OCI-LY3 (cell line): Measurements from ENCODE around the gene ANXA11.

Experiments
- H2AFZ ChIP-seq: fragments of 200-600, 300-600 bp; shearing (Covaris generic); 2 replicates; pipeline ENCODE4 v1.6.0; 2014; ENCODE audit warnings: antibody characterized with exemption, low read depth, low read length
- H3K27ac ChIP-seq: fragments of 200-600, 300-600 bp; sonication (generic); 2 replicates; pipeline ENCODE4 v1.5.1; 2014; ENCODE audit warnings: mild to moderate bottlenecking, low read length, moderate library complexity, mixed read lengths
- H3K27me3 ChIP-seq: fragments of 200-600, 300-600 bp; sonication (generic); 2 replicates; pipeline ENCODE4 v1.6.1; 2014; ENCODE audit warnings: low read depth, low read length, mixed read lengths
- H3K36me3 ChIP-seq: fragments of 200-600, 300-600 bp; sonication (generic); replicated peaks from 2 replicates; pipeline ENCODE3; 2014; ENCODE audit warnings: low read depth, low read length, mixed read lengths
- H3K4me1 ChIP-seq: fragments of 300-600, 200-600 bp; sonication (generic); 2 replicates; pipeline ENCODE4 v1.6.1; 2014; ENCODE audit warnings: low read length, mixed read lengths
- H3K4me2 ChIP-seq: fragments of 200-600, 300-600 bp; sonication (generic); 2 replicates; pipeline ENCODE4 v1.6.1; 2014; ENCODE audit warnings: low read length, mixed read lengths
- H3K4me3 ChIP-seq: fragments of 300-600, 200-600 bp; sonication (generic); 2 replicates; pipeline ENCODE4 v1.5.1; 2014; ENCODE audit warnings: antibody characterized with exemption, mild to moderate bottlenecking, low read length, moderate library complexity
- H3K79me2 ChIP-seq: fragments of 300-600, 200-600 bp; shearing (Covaris generic); 2 replicates; pipeline ENCODE4 v1.6.1; 2014; ENCODE audit warnings: mild to moderate bottlenecking, low read length, mixed read lengths
- H3K9ac ChIP-seq: fragments of 300-600, 200-600 bp; shearing (Covaris generic); 2 replicates; pipeline ENCODE4 v1.6.0; 2014; ENCODE audit warnings: mild to moderate bottlenecking, low read length, moderate library complexity
- H3K9me3 ChIP-seq: fragments of 200-600, 300-600 bp; shearing (Covaris generic); 2 replicates; pipeline ENCODE4 v1.6.1; 2014; ENCODE audit warnings: low read length, mixed read lengths; ENCODE audit not compliant: insufficient read depth
- H4K20me1 ChIP-seq: fragments of 200-600, 300-600 bp; sonication (generic); 2 replicates; pipeline ENCODE4 v1.6.1; 2016; ENCODE audit warnings: low read length, mixed read lengths; ENCODE audit not compliant: insufficient read depth
- CTCF ChIP-seq: fragments of 200-600, 300-600 bp; sonication (generic); IDR thresholded peaks from 2 replicates; pipeline ENCODE4 v1.5.1; 2014; ENCODE audit warnings: antibody characterized with exemption, low read length, low read depth
- EZH2phosphoT487 ChIP-seq: fragments of 200-600 bp; shearing (Covaris generic); IDR thresholded peaks from 2 replicates; pipeline ENCODE4 v1.6.1; 2018; ENCODE audit warnings: antibody characterized with exemption, mixed run types, low read depth

The ANXA11 gene

DNA sequence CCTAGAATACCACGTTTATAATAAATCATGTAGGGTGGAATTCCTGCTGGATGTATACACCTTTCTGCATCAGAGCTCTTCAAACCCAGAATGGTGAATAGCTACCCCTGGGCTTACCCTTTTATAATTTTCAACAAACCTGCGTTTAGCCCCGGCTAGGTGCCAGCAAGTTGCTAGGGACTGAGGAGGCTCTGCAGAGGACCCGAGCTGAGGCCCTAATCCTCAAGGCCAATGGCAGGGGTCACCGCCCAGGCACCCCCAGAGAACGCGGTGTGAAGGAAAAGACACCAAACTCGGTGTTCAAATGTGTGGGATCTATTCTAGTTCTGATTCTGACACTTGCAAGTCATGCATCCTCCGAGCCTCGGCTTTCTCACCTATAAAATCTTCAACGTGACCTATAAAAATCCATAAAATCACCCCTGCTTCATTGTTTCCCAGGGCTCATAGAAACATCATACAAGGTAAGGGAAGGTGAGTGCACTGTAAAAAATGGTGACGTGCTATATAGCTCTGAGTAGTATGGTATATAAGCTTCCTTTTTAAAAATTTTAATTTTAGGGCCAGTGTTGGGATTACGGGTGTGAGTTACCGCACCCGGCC is 2.5 kb upstream of the ANXA11 start:
- Histone ChIP-seq H3K4me3 (no peak overlapping the region), H4K20me1 (peaks cover 15% of the 10 kb centered on the region), H3K4me2 (no peak overlapping the region), H3K36me3 (no peaks in the 10 kb centered on the region), H3K27me3 (no peaks in the 10 kb centered on the region), H2AFZ (no peak overlapping the region), H3K9me3 (no peaks in the 10 kb centered on the region), H3K79me2 (peaks cover 29% of the 10 kb centered on the region), H3K27ac (no peak overlapping the region), H3K9ac (no peak overlapping the region), H3K4me1 (peaks cover 18% of the 10 kb centered on the region)
- TF ChIP-seq EZH2phosphoT487 = no peak
- no peak for TF ChIP-seq CTCF

GRCh38 chr10:80206277-80206655 is 929 bp upstream of the ANXA11 start:
- no peak overlapping the region for H3K27ac ChIP-seq
- TF ChIP-seq EZH2phosphoT487 (no peak), CTCF (no peak)
- peaks cover 33% of the 10 kb centered on the region for H3K4me1 ChIP-seq
- H3K27me3 ChIP-seq = no peaks in the 10 kb centered on the region
- H3K79me2 ChIP-seq = peaks cover 45% of the 10 kb centered on the region
- peaks cover 31% of the 10 kb centered on the region for H4K20me1 ChIP-seq
- H3K36me3 ChIP-seq = peaks cover 1% of the 10 kb centered on the region
- H2AFZ ChIP-seq = no peak overlapping the region
- H3K9me3 ChIP-seq = no peaks in the 10 kb centered on the region
- peak overlapping the region; percentile 100 for H3K4me3 ChIP-seq
- H3K4me2 ChIP-seq = peak overlapping the region; percentile 99
- H3K9ac ChIP-seq = peak overlapping the region; percentile 98; the same call in 1 of the 2 replicates

GRCh38 chr10:80204677-80205476 is 460 bp downstream of the ANXA11 start:
- Histone ChIP-seq H3K36me3 (peaks cover 2% of the 10 kb centered on the region), H3K4me2 (peak overlapping the region; percentile 99), H3K9me3 (no peaks in the 10 kb centered on the region), H3K79me2 (peaks cover 59% of the 10 kb centered on the region), H3K4me1 (peaks cover 42% of the 10 kb centered on the region), H3K4me3 (peak overlapping the region; percentile 100), H4K20me1 (peaks cover 45% of the 10 kb centered on the region), H3K9ac (peak overlapping the region; percentile 98), H3K27ac (peak overlapping the region; percentile 80), H2AFZ (no peak overlapping the region), H3K27me3 (no peaks in the 10 kb centered on the region)
- no peak for TF ChIP-seq EZH2phosphoT487
- no peak for TF ChIP-seq CTCF

- Histone ChIP-seq H3K79me2 (peaks cover 67% of the 10 kb centered on the region), H3K9me3 (no peaks in the 10 kb centered on the region), H3K4me3 (peak overlapping the region; percentile 100), H4K20me1 (peaks cover 48% of the 10 kb centered on the region), H3K9ac (peak overlapping the region; percentile 98), H3K27me3 (no peaks in the 10 kb centered on the region), H2AFZ (no peak overlapping the region), H3K27ac (peak overlapping the region; percentile 80), H3K4me1 (peaks cover 50% of the 10 kb centered on the region), H3K36me3 (peaks cover 2% of the 10 kb centered on the region), H3K4me2 (peak overlapping the region; percentile 99)
- TF ChIP-seq EZH2phosphoT487 (no peak), CTCF (no peak)
Measured at GRCh38 chr10:80203835-80204676, 1.3 kb downstream of the ANXA11 start.
